A673 (cell line): ENCODE results near the gene DGAT2. TPM values are rescaled to one million over a fixed set of nuclear protein-coding genes. Genes with fewer than 3 reads are reported as not detected.
A peak's percentile ranks its signal among the peaks of the same experiment; 100 is the strongest.

Experiments
- BruUV-seq: library from RNA; stranded (reverse); fragments of 400-500 nt; replicated peaks from 2 replicates; lab custom pipeline; 2021; lab: Mats Ljungman, UMichigan
- CTCF ChIA-PET: fragments of 300-600 bp; sonication (Branson Sonifier 250); formaldehyde crosslinking; loops from one replicate; lab custom pipeline; 2022; ENCODE audit warnings: antibody characterized with exemption; lab: Charles Lee
- POLR2A ChIA-PET: fragments of 300-600 bp; sonication (Branson Sonifier 250); formaldehyde crosslinking; loops from one replicate; lab custom pipeline; 2022; ENCODE audit warnings: antibody characterized with exemption; ENCODE audit not compliant: low non-redundant PET; lab: Charles Lee
- DNase-seq: peaks from one replicate; pipeline ENCODE4 v3.0.0-alpha.2; 2015; ENCODE audit warnings: low spot score
- H3K27ac ChIP-seq: fragments of 200-600 bp; sonication (generic); 2 replicates; pipeline ENCODE4 v1.5.1; 2016; ENCODE audit warnings: mixed run types, low read depth, mild to moderate bottlenecking, mixed read lengths, antibody characterized with exemption, low read length; ENCODE audit not compliant: poor library complexity, severe bottlenecking
- H3K27me3 ChIP-seq: fragments of 200-600 bp; sonication (generic); replicated peaks from 2 replicates; pipeline ENCODE4 v1.6.1; 2017; ENCODE audit warnings: mixed run types, low read depth, mild to moderate bottlenecking, mixed read lengths, antibody characterized with exemption, low read length; ENCODE audit not compliant: insufficient read depth, poor library complexity
- H3K36me3 ChIP-seq: fragments of 200-600 bp; sonication (generic); 2 replicates; pipeline ENCODE4 v1.6.1; 2016; ENCODE audit warnings: mixed run types, mild to moderate bottlenecking, mixed read lengths, antibody characterized with exemption, low read length; ENCODE audit not compliant: insufficient read depth, poor library complexity, severe bottlenecking
- H3K4me1 ChIP-seq: fragments of 200-600 bp; sonication (generic); 2 replicates; pipeline ENCODE4 v1.6.1; 2017; ENCODE audit warnings: mixed run types, mild to moderate bottlenecking, mixed read lengths, antibody characterized with exemption, low read length; ENCODE audit not compliant: insufficient read depth, poor library complexity, severe bottlenecking
- H3K4me3 ChIP-seq: fragments of 200-600 bp; sonication (generic); 2 replicates; pipeline ENCODE4 v1.5.1; 2016; ENCODE audit warnings: low read depth, mixed run types, mild to moderate bottlenecking, mixed read lengths, low read length; ENCODE audit not compliant: poor library complexity, severe bottlenecking
- H3K9me3 ChIP-seq: fragments of 200-600 bp; sonication (generic); 2 replicates; pipeline ENCODE4 v1.6.1; 2016; ENCODE audit warnings: mixed run types, low read depth, mild to moderate bottlenecking, mixed read lengths, antibody characterized with exemption, low read length; ENCODE audit not compliant: poor library complexity, severe bottlenecking
- EZH2 ChIP-seq: fragments of 200-600 bp; sonication (generic); IDR thresholded peaks from 2 replicates; pipeline ENCODE4 v1.6.1; 2017; ENCODE audit warnings: borderline replicate concordance, low read depth, mild to moderate bottlenecking, mixed read lengths, antibody characterized with exemption, low read length; ENCODE audit not compliant: poor library complexity, severe bottlenecking
- intact Hi-C: fragments of 100-400 bp; cut with micrococcal nuclease; formaldehyde crosslinking; loops from one replicate; pipeline ENCODE4 v1.10.0; 2022; ENCODE audit not compliant: unreplicated experiment
- total RNA-seq: library from RNA; stranded (reverse); gene quantifications from 2 replicates; pipeline ENCODE4 v1.2.3, GENCODE V29; 2021
- TF ChIP-seq, protein P1 (sequence below): fragments of 300-800, 200-600 bp; sonication (generic); conservative IDR thresholded peaks from 2 replicates; pipeline ENCODE4 v1.5.1; 2017; ENCODE audit warnings: low read depth, mild to moderate bottlenecking, antibody characterized with exemption, low read length, moderate library complexity, mixed read lengths

Gene DGAT2
- total RNA-seq, 1 experiment from 2014 or later = 3.7 TPM

DNA sequence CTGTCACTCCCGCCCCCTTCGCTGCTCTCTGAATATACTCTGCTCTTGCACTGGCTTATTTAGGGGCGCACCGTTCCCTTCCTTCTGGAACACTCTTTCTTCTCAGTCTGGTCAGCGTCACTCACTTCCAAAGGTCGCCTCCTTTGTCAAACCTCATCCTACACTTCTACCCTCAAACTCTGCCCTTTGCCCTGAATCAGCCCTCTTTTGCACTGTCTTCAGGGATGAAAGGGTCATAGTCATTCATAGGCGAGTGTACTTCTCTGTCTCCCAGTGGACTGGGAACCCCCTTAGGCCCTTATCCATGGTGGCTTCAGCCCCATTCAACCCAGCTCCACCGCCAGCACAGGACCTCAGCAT lies 35.5 kb upstream of the DGAT2 start:
- CTCF ChIA-PET = no interaction called here
- no TSS peak for BruUV-seq
- no peaks in the 10 kb centered on the region for H3K9me3 ChIP-seq
- POLR2A ChIA-PET = no interaction called here
- H3K4me1 ChIP-seq = peaks cover 24% of the 10 kb centered on the region
- H3K4me3 ChIP-seq = no peak overlapping the region
- intact Hi-C loops = no loop called here
- DNase-seq = no peak
- no peaks in the 10 kb centered on the region for H3K27me3 ChIP-seq
- no peaks in the 10 kb centered on the region for H3K36me3 ChIP-seq
- no peak overlapping the region for H3K27ac ChIP-seq
- TF ChIP-seq, protein P1, sequence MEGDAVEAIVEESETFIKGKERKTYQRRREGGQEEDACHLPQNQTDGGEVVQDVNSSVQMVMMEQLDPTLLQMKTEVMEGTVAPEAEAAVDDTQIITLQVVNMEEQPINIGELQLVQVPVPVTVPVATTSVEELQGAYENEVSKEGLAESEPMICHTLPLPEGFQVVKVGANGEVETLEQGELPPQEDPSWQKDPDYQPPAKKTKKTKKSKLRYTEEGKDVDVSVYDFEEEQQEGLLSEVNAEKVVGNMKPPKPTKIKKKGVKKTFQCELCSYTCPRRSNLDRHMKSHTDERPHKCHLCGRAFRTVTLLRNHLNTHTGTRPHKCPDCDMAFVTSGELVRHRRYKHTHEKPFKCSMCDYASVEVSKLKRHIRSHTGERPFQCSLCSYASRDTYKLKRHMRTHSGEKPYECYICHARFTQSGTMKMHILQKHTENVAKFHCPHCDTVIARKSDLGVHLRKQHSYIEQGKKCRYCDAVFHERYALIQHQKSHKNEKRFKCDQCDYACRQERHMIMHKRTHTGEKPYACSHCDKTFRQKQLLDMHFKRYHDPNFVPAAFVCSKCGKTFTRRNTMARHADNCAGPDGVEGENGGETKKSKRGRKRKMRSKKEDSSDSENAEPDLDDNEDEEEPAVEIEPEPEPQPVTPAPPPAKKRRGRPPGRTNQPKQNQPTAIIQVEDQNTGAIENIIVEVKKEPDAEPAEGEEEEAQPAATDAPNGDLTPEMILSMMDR = no peak
- TF ChIP-seq EZH2 = no peak

DNA sequence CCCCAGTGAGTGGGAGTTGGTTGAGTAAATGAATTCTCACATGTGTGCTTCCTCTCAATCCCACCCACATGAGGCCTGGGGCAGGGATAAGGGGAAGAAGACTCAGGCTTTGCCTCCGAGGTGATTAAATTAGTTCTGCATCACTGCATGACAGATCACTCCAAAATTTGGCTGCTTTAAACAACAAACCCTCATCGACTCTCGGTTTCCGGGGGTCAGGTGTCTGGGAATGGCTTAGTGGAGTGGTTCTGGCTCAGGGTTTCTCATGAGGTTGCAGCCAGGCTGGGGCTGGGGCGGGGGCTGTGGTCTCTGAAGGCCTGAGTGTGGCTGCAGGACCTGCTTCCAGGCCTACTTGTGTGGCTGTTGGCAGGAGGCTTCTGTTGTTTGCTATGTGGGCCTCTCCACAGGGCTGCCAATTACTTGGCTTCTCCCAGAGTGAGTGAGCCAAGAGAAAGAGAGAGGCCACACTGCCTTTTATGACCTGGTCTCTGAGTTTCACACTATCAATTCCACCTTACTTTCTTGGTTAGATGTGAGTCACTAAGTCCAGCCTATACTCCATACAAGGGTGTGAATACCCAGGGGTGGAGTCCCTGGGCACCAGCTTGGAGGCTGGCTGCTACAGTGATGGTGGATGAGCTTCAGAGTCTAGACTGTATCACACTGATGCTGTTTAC lies 35.0 kb upstream of the DGAT2 start:
- BruUV-seq = no TSS peak
- H3K36me3 ChIP-seq = no peaks in the 10 kb centered on the region
- intact Hi-C loops = no loop called here
- H3K27ac ChIP-seq = no peak overlapping the region
- peaks cover 24% of the 10 kb centered on the region for H3K4me1 ChIP-seq
- CTCF ChIA-PET = no interaction called here
- H3K9me3 ChIP-seq = no peaks in the 10 kb centered on the region
- POLR2A ChIA-PET = no interaction called here
- TF ChIP-seq, protein P1 = no peak
- TF ChIP-seq EZH2 = no peak
- H3K27me3 ChIP-seq = no peaks in the 10 kb centered on the region
- no peak overlapping the region for H3K4me3 ChIP-seq
- DNase-seq = peak; percentile 70

DNA sequence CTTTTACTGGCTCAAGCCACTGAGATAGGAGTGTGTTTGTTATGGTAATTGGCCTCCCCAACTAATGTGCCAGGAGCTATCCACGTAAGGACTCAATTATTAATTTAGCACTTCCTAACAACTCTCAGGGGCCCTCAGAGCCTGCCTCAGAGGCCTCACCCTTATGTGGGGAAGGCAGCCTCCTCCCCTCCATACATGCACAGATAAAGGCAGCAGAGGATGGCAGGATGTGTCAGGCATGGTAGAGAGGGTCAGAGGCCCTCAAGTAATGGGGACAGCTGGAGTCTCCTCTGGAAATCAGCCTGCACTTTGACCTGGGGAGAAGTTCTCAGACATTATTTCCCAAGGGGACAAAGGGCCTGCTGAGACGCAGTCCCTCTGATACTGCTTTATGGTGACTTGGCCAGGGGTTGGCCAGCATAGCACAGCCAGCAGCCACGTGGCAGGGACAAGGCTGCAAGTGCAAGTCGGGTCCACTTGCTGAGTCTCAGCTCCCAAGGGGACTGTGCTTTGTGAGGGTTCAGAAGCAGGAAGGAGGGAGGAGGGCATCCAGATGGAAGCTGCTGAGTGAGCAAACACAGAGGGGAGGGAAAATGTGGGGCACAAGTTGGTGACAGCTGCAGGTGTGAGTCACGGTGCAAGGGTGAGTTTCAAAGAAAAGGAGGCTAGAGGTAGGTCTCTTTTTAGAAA lies 33.9 kb upstream of the DGAT2 start:
- Histone ChIP-seq H3K9me3 (no peaks in the 10 kb centered on the region), H3K36me3 (no peaks in the 10 kb centered on the region), H3K27ac (no peak overlapping the region), H3K4me3 (no peak overlapping the region), H3K27me3 (no peaks in the 10 kb centered on the region), H3K4me1 (peaks cover 24% of the 10 kb centered on the region)
- no peak for TF ChIP-seq EZH2
- TF ChIP-seq, protein P1 = no peak
- intact Hi-C loops = no loop called here
- no TSS peak for BruUV-seq
- DNase-seq = peak; percentile 15
- POLR2A ChIA-PET = no interaction called here
- CTCF ChIA-PET = no interaction called here
